OCI-LY3 (cell line): ENCODE data around the gene KRT10.

Experiments
- H2AFZ ChIP-seq: fragments of 200-600, 300-600 bp; shearing (Covaris generic); 2 replicates; pipeline ENCODE4 v1.6.0; 2014; ENCODE audit warnings: antibody characterized with exemption, low read depth, low read length
- H3K27ac ChIP-seq: fragments of 200-600, 300-600 bp; sonication (generic); 2 replicates; pipeline ENCODE4 v1.5.1; 2014; ENCODE audit warnings: mild to moderate bottlenecking, low read length, moderate library complexity, mixed read lengths
- H3K27me3 ChIP-seq: fragments of 200-600, 300-600 bp; sonication (generic); 2 replicates; pipeline ENCODE4 v1.6.1; 2014; ENCODE audit warnings: low read depth, low read length, mixed read lengths
- H3K36me3 ChIP-seq: fragments of 200-600, 300-600 bp; sonication (generic); replicated peaks from 2 replicates; pipeline ENCODE3; 2014; ENCODE audit warnings: low read depth, low read length, mixed read lengths
- H3K4me1 ChIP-seq: fragments of 300-600, 200-600 bp; sonication (generic); 2 replicates; pipeline ENCODE4 v1.6.1; 2014; ENCODE audit warnings: low read length, mixed read lengths
- H3K4me2 ChIP-seq: fragments of 200-600, 300-600 bp; sonication (generic); 2 replicates; pipeline ENCODE4 v1.6.1; 2014; ENCODE audit warnings: low read length, mixed read lengths
- H3K4me3 ChIP-seq: fragments of 300-600, 200-600 bp; sonication (generic); 2 replicates; pipeline ENCODE4 v1.5.1; 2014; ENCODE audit warnings: antibody characterized with exemption, mild to moderate bottlenecking, low read length, moderate library complexity
- H3K79me2 ChIP-seq: fragments of 300-600, 200-600 bp; shearing (Covaris generic); 2 replicates; pipeline ENCODE4 v1.6.1; 2014; ENCODE audit warnings: mild to moderate bottlenecking, low read length, mixed read lengths
- H3K9ac ChIP-seq: fragments of 300-600, 200-600 bp; shearing (Covaris generic); 2 replicates; pipeline ENCODE4 v1.6.0; 2014; ENCODE audit warnings: mild to moderate bottlenecking, low read length, moderate library complexity
- H3K9me3 ChIP-seq: fragments of 200-600, 300-600 bp; shearing (Covaris generic); 2 replicates; pipeline ENCODE4 v1.6.1; 2014; ENCODE audit warnings: low read length, mixed read lengths; ENCODE audit not compliant: insufficient read depth
- H4K20me1 ChIP-seq: fragments of 200-600, 300-600 bp; sonication (generic); 2 replicates; pipeline ENCODE4 v1.6.1; 2016; ENCODE audit warnings: low read length, mixed read lengths; ENCODE audit not compliant: insufficient read depth
- CTCF ChIP-seq: fragments of 200-600, 300-600 bp; sonication (generic); IDR thresholded peaks from 2 replicates; pipeline ENCODE4 v1.5.1; 2014; ENCODE audit warnings: antibody characterized with exemption, low read length, low read depth
- EZH2phosphoT487 ChIP-seq: fragments of 200-600 bp; shearing (Covaris generic); IDR thresholded peaks from 2 replicates; pipeline ENCODE4 v1.6.1; 2018; ENCODE audit warnings: antibody characterized with exemption, mixed run types, low read depth

KRT10 gene

DNA sequence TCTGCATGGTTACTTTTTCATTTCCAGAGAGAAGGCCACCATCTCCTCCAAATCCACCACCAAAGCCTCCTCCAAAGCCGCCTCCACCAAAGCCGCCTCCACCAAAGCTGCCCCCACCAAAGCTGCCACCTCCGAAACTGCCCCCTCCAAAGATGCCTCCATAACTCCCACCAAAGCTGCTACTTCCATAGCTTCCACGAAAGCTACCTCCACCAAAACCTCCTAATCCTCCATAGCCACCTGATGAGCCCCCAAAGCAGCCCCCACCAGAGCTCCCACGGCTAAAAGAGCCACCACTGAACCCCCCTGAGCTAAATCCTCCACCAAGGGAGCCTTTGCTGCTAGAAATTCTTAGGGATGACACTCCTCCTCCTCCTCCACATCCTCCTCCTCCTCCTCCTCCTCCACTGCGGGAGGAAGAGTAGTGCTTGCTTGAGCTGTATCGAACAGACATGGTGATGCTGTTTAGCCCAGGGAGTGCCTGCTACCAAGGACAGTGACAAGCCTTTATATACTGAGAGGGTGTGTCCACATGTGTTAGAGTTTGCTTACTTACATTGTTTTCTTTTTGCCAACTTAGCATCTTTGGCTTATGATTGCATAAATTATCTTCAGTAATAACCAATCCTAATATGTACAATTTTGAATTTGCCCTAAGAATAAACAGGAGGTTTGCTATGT, at the start of gene KRT10:
Gene KRT10 (minus strand): TSS at position 483 of the 681 bp plus-strand sequence. CDS start 29 bp downstream, at position 454.
- peaks cover 30% of the 10 kb centered on the region for H3K4me1 ChIP-seq
- H3K4me2 ChIP-seq, result no peak within 1 kb of the TSS

GRCh38 chr17:40871316-40871715, 48.9 kb upstream of the KRT10 start:
- no peak overlapping the region for H3K4me3 ChIP-seq
- no peaks in the 10 kb centered on the region for H4K20me1 ChIP-seq
- no peak overlapping the region for H3K9ac ChIP-seq
- H3K9me3 ChIP-seq, result no peaks in the 10 kb centered on the region
- H3K36me3 ChIP-seq, result no peaks in the 10 kb centered on the region
- TF ChIP-seq EZH2phosphoT487, result no peak
- no peak overlapping the region for H3K4me2 ChIP-seq
- no peaks in the 10 kb centered on the region for H3K4me1 ChIP-seq
- H3K27ac ChIP-seq, result no peak overlapping the region
- no peaks in the 10 kb centered on the region for H3K27me3 ChIP-seq
- no peaks in the 10 kb centered on the region for H3K79me2 ChIP-seq
- H2AFZ ChIP-seq, result no peak overlapping the region

More for the DNA sequence above, at the start of gene KRT10:
- H3K79me2 ChIP-seq, result peaks cover 10% of the 10 kb centered on the region
- no peak within 1 kb of the TSS for H3K4me3 ChIP-seq
- peaks cover 5% of the 10 kb centered on the region for H3K36me3 ChIP-seq
- H4K20me1 ChIP-seq, result no peaks in the 10 kb centered on the region
- TF ChIP-seq CTCF (no peak), EZH2phosphoT487 (no peak)
- no peak within 1 kb of the TSS for H2AFZ ChIP-seq
- H3K27me3 ChIP-seq, result no peaks in the 10 kb centered on the region
- no peak within 1 kb of the TSS for H3K9ac ChIP-seq
- H3K9me3 ChIP-seq, result no peaks in the 10 kb centered on the region
- H3K27ac ChIP-seq, result no peak within 1 kb of the TSS

DNA sequence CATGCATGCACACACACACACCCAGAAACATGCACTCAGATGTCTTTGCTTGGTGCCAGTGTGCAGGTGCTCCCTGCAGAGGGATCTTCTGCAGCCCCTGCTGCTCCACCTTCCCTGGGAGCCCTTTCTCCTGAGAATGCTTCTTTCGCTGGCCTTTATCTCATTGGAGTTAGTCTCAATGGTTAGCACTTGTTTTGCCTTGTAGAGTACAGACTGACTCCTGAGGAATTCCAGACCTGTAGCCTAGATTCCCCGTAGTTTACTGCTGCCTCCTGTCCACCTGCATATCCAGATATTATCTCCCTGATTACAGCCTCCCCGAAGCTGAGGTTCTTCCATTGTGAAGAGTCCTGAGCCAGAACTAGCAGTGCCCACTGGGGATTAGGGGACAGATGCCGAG, 47.7 kb upstream of the KRT10 start:
- H3K36me3 ChIP-seq, result no peaks in the 10 kb centered on the region
- no peak overlapping the region for H3K27ac ChIP-seq
- no peaks in the 10 kb centered on the region for H4K20me1 ChIP-seq
- no peak overlapping the region for H2AFZ ChIP-seq
- H3K79me2 ChIP-seq, result no peaks in the 10 kb centered on the region
- no peaks in the 10 kb centered on the region for H3K27me3 ChIP-seq
- no peak overlapping the region for H3K4me2 ChIP-seq
- no peaks in the 10 kb centered on the region for H3K9me3 ChIP-seq
- no peaks in the 10 kb centered on the region for H3K4me1 ChIP-seq
- TF ChIP-seq CTCF (no peak), EZH2phosphoT487 (no peak)
- no peak overlapping the region for H3K9ac ChIP-seq
- H3K4me3 ChIP-seq, result no peak overlapping the region

GRCh38 chr17:40866838-40867237, 44.4 kb upstream of the KRT10 start, which contains the start of gene KRT12:
TSS of gene KRT12 (minus strand) at chr17:40867223. CDS start at chr17:40867186, 37 bp downstream.
- Histone ChIP-seq H3K4me1 (no peaks in the 10 kb centered on the region), H3K27ac (no peak within 1 kb of the TSS), H3K4me2 (no peak within 1 kb of the TSS), H3K9ac (no peak within 1 kb of the TSS), H3K4me3 (no peak within 1 kb of the TSS), H2AFZ (no peak within 1 kb of the TSS), H3K79me2 (no peaks in the 10 kb centered on the region), H4K20me1 (no peaks in the 10 kb centered on the region), H3K27me3 (no peaks in the 10 kb centered on the region), H3K36me3 (no peaks in the 10 kb centered on the region), H3K9me3 (no peaks in the 10 kb centered on the region)
- TF ChIP-seq EZH2phosphoT487 (no peak), CTCF (no peak)
